HG03103 (cell line): Measurements from ENCODE around the gene GLI1.
"Not testable (repeated sequence)": the region's sequence is repeated elsewhere in the genome, so short reads cannot be mapped to it uniquely, and the experiment has no call there.

Experiments used
- ATAC-seq: cut with Tn5 transposase; IDR thresholded peaks from one replicate; pipeline ENCODE4 v1.9.1; 2021; ENCODE audit warnings: low read depth; ENCODE audit not compliant: unreplicated experiment

Gene GLI1

GRCh38 chr12:57439762-57440266, 19.8 kb upstream of the GLI1 start:
- ATAC-seq, result no peak

GRCh38 chr12:57441393-57441792, 18.2 kb upstream of the GLI1 start:
- not testable (repeated sequence) for ATAC-seq

GRCh38 chr12:57441846-57442427, 17.6 kb upstream of the GLI1 start:
- no peak for ATAC-seq

- not testable (repeated sequence) for ATAC-seq
These were observed 15.2 kb upstream of the GLI1 start for GRCh38 chr12:57444337-57444736.

- no peak for ATAC-seq
These were observed 14.8 kb upstream of the GLI1 start for GRCh38 chr12:57444744-57445143.

GRCh38 chr12:57446292-57446960, 13.2 kb upstream of the GLI1 start:
- ATAC-seq, result no peak

GRCh38 chr12:57448669-57449068, 10.9 kb upstream of the GLI1 start:
- no peak for ATAC-seq

- ATAC-seq, result no peak
These were observed 10.2 kb upstream of the GLI1 start for GRCh38 chr12:57449375-57449774.

- no peak for ATAC-seq
These were observed 9.5 kb upstream of the GLI1 start for GRCh38 chr12:57450057-57450456.

GRCh38 chr12:57451233-57451778, 8.3 kb upstream of the GLI1 start:
- no peak for ATAC-seq

- no peak for ATAC-seq
These were observed 7.2 kb upstream of the GLI1 start for GRCh38 chr12:57452181-57452936.

GRCh38 chr12:57452937-57453509, 6.6 kb upstream of the GLI1 start:
- ATAC-seq, result no peak

- no peak for ATAC-seq
These were observed 5.4 kb upstream of the GLI1 start for GRCh38 chr12:57454213-57454565.

GRCh38 chr12:57454566-57455373, 4.8 kb upstream of the GLI1 start, which contains the start of gene INHBE:
TSS of gene INHBE (plus strand) at chr12:57455307. CDS start at chr12:57455537, 230 bp downstream.
- no peak for ATAC-seq

GRCh38 chr12:57455374-57456144, 4.0 kb upstream of the GLI1 start:
- ATAC-seq, result no peak

- ATAC-seq, result no peak
These were observed 3.4 kb upstream of the GLI1 start for GRCh38 chr12:57456145-57456700.

- ATAC-seq, result no peak
These were observed 2.7 kb upstream of the GLI1 start for GRCh38 chr12:57456737-57457490.

GRCh38 chr12:57458665-57459054, 925 bp upstream of the GLI1 start:
- no peak for ATAC-seq
